A204.1 (cell line): ENCODE results near the gene PRAMEF11.
A peak's percentile ranks its signal among the peaks of the same experiment; 100 is the strongest.
"Not testable (repeated sequence)": the region's sequence is repeated elsewhere in the genome, so short reads cannot be mapped to it uniquely, and the experiment has no call there.

ENCODE experiments used
- FAIRE-seq: peaks from 2 replicates; lab custom pipeline; 2012; peaks lifted over from hg19 to GRCh38; lab: Jason Lieb, UNC

PRAMEF11 gene

DNA sequence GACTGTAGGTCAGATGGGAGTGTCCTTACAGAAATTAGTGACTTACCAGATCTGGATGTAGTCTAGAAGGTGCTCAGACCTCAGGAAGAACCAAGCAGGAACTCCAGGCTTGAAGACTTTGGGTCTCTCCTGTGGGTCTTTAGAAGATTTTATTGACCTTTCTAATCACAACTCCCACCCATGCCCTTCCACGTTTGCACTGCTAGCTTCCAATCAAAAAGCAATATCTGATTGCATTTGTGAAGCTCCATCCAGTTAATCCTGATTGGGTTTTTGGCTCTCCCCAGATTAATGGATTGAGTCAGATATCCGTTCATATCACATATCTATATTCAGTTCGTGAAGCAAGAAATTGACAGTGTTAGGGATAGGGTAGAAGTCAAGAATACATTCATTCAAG lies at the start of gene PRAMEF11:
Gene PRAMEF11, minus strand, starts transcription at position 101 of the 400 bp plus-strand sequence. CDS start 2,621 bp downstream, outside the sequence.
- FAIRE-seq, result not testable (repeated sequence)

DNA sequence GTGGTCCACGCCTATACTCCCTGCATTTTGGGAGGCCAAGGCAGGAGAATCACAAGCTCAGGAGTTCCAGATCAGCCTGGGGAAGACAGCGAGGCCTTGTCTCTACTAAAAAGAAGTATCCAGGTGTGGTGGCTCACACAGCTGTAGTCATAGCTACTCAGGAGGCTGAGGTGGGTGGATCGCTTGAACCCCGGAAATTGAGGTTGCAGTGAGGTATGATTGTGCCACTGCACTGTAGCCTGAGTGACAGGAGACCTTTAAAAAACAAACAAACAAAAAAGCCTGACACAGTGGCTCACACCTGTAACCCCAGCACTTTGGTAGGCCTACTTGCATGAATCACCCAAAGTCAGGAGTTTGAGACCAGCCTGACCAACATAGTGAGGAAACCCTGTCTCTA lies 47.2 kb upstream of the PRAMEF11 start:
- not testable (repeated sequence) for FAIRE-seq

DNA sequence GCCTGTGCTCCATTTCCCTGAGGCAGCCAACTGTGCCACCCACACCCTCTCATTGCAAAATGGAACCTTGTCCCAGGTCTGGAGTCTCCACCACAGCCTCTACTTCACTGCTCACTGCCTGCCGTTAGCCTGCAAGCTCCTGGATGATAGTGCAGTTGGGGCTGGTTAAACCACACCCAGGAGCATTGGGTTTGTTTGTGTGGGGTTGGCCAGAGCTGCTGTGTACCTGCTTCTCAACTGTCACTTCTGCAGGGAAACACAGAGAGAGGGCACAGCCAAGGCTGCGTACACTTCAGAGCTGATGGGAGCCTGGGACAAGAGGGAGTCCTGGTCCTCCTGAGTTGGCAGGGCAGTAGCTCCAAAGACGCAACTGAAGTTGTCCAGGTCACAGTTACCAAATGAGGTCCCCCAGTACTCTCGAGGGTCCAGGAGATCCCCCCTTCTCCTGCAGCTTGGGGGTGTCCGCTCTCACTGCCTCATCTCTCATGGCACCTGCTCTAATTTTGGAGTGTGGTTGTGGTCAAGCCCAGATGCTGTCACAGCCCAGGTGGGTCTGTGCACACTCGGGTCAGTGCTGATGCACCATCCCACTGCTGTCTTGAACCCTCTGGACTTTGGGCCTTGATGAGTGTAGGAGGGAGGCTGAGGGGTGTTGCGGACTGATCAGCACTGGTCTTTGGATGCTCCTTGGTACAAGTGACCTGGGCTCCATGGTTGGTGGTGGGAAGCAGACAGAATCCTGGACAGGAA lies 32.1 kb upstream of the PRAMEF11 start:
- FAIRE-seq, result not testable (repeated sequence)

- FAIRE-seq, result not testable (repeated sequence)
These were observed 25.6 kb upstream of the PRAMEF11 start, which contains the start of gene PRAMEF2 for GRCh38 chr1:12856786-12857185. Gene PRAMEF2, plus strand, starts transcription at chr1:12857086. Its CDS starts 1,924 bp downstream, at chr1:12859010.

- no peak for FAIRE-seq
These were observed 20.6 kb upstream of the PRAMEF11 start for GRCh38 chr1:12851779-12852178.

GRCh38 chr1:12848620-12849019 lies 17.4 kb upstream of the PRAMEF11 start, which contains the start of gene HNRNPCL1:
Gene HNRNPCL1, minus strand, starts transcription at chr1:12848720. Its CDS starts 431 bp downstream, at chr1:12848289.
- FAIRE-seq, result not testable (repeated sequence)

DNA sequence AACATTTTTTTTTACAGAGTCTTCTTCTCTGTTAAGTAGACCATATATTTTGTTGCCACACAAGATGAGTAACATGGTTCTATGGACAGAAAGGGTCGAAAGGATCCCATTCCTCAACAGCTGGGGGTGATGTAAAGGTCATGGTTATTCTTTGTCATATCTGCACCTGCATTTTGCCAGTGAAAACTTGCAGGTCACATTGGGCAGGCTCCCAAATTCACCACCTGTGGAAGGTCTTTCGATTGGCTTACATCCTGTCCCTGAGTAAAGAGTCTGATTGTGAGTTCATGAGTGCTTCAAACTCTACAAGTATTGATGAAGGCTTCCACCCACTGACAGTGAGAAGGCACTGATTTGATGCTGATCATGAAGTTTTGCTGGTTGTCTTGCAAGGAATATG lies 2.0 kb upstream of the PRAMEF11 start:
- FAIRE-seq, result not testable (repeated sequence)

GRCh38 chr1:12819061-12819460 lies 12.1 kb downstream of the PRAMEF11 start:
- FAIRE-seq, result not testable (repeated sequence)

- no peak for FAIRE-seq
These were observed 19.8 kb downstream of the PRAMEF11 start for GRCh38 chr1:12811409-12811784.

GRCh38 chr1:12810691-12811408 lies 20.4 kb downstream of the PRAMEF11 start:
- FAIRE-seq, result no peak

- FAIRE-seq, result no peak
These were observed 21.3 kb downstream of the PRAMEF11 start for GRCh38 chr1:12809933-12810332.

DNA sequence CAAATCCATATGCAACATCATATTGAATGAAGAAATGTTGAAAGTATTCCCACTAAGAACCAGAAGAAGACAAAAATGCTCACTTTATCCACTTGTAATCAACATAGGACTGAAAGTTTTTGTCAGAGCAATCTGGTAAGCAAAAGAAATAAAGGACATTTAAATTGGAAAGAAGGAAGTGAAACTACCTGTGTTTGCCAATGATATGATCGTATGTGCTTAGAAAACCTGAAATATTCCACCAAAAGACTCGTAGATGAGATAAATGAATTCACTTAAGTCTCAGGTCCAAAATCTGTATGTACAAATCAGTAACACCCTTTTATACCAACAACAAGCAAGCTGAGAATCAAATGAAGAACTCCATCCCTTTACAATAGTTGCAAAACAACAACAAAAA lies 31.5 kb downstream of the PRAMEF11 start:
- FAIRE-seq, result no peak

GRCh38 chr1:12798911-12799310 lies 32.3 kb downstream of the PRAMEF11 start:
- no peak for FAIRE-seq

DNA sequence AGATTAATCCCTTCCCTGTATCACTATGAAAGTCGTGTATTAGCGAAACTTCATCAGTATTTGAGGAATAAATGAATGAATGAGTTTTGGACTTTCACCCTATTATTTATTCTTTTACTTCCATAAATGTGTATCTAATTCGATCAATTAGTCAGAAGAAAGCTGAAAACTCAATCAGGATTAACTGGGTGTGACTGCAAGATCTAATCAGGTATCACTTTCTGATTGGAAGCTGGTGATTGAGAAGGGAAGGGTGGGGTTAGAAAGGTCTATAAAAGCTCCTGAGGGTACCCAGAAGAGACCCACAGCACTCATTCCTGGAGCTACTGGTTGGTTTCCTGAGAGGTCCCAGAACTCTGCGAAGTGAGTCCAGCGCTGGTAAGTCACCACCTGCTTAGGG lies 40.1 kb downstream of the PRAMEF11 start, which contains the start of gene PRAMEF1:
Gene PRAMEF1, plus strand, starts transcription at position 301 of the 400 bp plus-strand sequence. CDS start 1,831 bp downstream, outside the sequence.
- FAIRE-seq, result not testable (repeated sequence)

GRCh38 chr1:12784729-12785128 lies 46.5 kb downstream of the PRAMEF11 start:
- FAIRE-seq, result not testable (repeated sequence)

DNA sequence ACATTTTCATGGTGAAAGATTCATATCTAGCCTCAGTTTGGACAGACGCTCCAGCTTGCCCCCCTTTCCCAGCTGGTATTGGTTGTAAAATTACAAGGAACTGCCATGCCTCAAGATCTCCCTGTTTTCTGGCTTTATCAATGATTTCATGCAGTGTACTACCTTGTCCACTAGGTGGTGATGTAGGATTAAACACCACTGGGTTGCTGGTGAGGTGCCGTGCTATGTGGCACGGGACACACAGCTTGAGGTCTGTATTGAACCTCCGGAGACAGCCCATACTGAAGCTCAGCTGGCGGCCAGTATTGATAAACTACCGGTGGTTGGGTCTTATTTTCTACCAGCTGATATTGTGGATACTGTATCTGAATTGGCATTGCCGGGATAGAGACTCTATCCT lies 47.4 kb downstream of the PRAMEF11 start:
- FAIRE-seq, result not testable (repeated sequence)

DNA sequence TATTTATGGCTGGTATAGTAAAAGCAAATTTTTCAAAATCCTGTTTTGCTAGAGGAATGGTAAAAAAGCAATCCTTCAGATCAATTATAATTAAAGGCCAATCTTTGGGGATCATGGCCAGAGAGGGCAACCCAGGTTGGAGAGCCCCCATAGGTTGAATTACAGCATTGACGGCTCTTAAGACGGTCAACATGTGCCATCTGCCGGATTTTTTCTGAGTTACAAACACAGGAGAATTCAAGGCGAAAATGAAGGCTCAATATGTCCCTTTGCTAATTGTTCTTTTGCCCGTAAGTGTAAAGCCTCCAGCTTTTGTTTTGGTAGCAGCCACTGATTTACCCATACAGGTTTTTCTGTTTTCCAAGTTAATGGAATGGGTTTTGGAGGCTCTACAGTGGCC lies 49.7 kb downstream of the PRAMEF11 start:
- peak; percentile 77 for FAIRE-seq

GRCh38 chr1:12778907-12779306 lies 52.3 kb downstream of the PRAMEF11 start:
- no peak for FAIRE-seq

DNA sequence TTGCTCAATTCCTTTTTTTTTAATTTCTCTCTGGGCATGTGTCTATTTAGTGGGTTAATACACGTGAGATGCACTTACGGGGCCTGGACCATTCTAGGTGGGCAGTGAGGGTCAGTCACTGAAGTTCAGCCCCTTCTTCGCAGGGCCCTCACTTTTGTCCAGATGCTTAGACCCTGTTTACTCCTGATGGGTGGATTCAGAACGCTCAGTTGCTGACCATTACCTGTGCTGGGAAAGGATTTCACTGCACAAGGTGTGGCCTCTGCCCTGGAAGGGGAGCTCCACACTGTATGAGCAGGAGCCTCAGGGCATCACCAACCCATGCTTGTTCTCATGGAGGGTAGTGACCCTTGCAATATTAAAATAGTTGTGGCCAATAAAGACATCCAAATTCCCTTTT lies 53.1 kb downstream of the PRAMEF11 start:
- FAIRE-seq, result no peak

- no peak for FAIRE-seq
These were observed 54.2 kb downstream of the PRAMEF11 start for GRCh38 chr1:12776801-12777557.

- no peak for FAIRE-seq
These were observed 55.8 kb downstream of the PRAMEF11 start for GRCh38 chr1:12775443-12775842.

GRCh38 chr1:12774801-12775345 lies 56.3 kb downstream of the PRAMEF11 start:
- no peak for FAIRE-seq
